IMR-90 (cell line): ENCODE data around the gene UBE3B. TPM values are rescaled to one million over a fixed set of nuclear protein-coding genes. Genes with fewer than 3 reads are reported as not detected.

ENCODE experiments used
- ATAC-seq: fragments of 200-7000 bp; cut with Tn5 transposase; 2 replicates; pipeline ENCODE4 v1.9.1; 2020; ENCODE audit warnings: low read depth, mild to moderate bottlenecking, moderate library complexity
- BruUV-seq: library from RNA; stranded (reverse); fragments of 400-500 nt; replicated peaks from 2 replicates; lab custom pipeline; 2021; lab: Mats Ljungman, UMichigan
- CTCF ChIA-PET: fragments of 300-600 bp; formaldehyde crosslinking; extraction: SDS; loops from one replicate; lab custom pipeline; 2021; ENCODE audit warnings: antibody characterized with exemption; lab: Yijun Ruan, JAX
- POLR2A ChIA-PET: fragments of 300-600 bp; sonication (Branson Sonifier 250); formaldehyde crosslinking; loops from one replicate; lab custom pipeline; 2022; ENCODE audit warnings: antibody characterized with exemption; ENCODE audit not compliant: unreplicated experiment; lab: Charles Lee
- DNase-seq: peaks from one replicate; pipeline ENCODE4 v3.0.0; 2013
- H2AFZ ChIP-seq: replicated peaks from 2 replicates; pipeline ENCODE3; 2013; ENCODE audit warnings: low read length, mild to moderate bottlenecking; ENCODE audit not compliant: poor library complexity
- H2AK5ac ChIP-seq: 2 replicates; pipeline ENCODE4 v1.6.1; 2013; ENCODE audit warnings: low read depth, low read length, inconsistent platforms
- H2AK9ac ChIP-seq: replicated peaks from 2 replicates; pipeline ENCODE3; 2013; ENCODE audit warnings: mild to moderate bottlenecking, low read depth, low read length, moderate library complexity; ENCODE audit not compliant: poor library complexity
- H2BK120ac ChIP-seq: 2 replicates; pipeline ENCODE4 v1.6.1; 2013; ENCODE audit warnings: low read depth, low read length, inconsistent platforms
- H2BK15ac ChIP-seq: 3 replicates; pipeline ENCODE4 v1.6.1; 2013; ENCODE audit warnings: low read depth, low read length, inconsistent platforms
- H2BK20ac ChIP-seq: 2 replicates; pipeline ENCODE4 v1.6.1; 2013; ENCODE audit warnings: low read depth, mild to moderate bottlenecking, inconsistent platforms, low read length, moderate library complexity
- H2BK5ac ChIP-seq: 2 replicates; pipeline ENCODE4 v1.6.1; 2013; ENCODE audit warnings: mild to moderate bottlenecking, low read depth, low read length, inconsistent platforms; ENCODE audit not compliant: poor library complexity, severe bottlenecking
- H3K14ac ChIP-seq: replicated peaks from 2 replicates; pipeline ENCODE4 v1.6.1; 2013; ENCODE audit warnings: low read depth, low read length, inconsistent platforms
- H3K18ac ChIP-seq: 2 replicates; pipeline ENCODE4 v1.6.1; 2013; ENCODE audit warnings: low read depth, low read length, control low read depth
- H3K23ac ChIP-seq: 2 replicates; pipeline ENCODE4 v1.6.1; 2013; ENCODE audit warnings: low read depth, low read length, inconsistent platforms
- H3K27ac ChIP-seq: 2 replicates; pipeline ENCODE4 v1.5.1; 2013; ENCODE audit warnings: mild to moderate bottlenecking, control low read depth, low read length; ENCODE audit not compliant: insufficient read depth
- H3K27me3 ChIP-seq: 2 replicates; pipeline ENCODE4 v1.6.1; 2013; ENCODE audit warnings: low read length; ENCODE audit not compliant: control insufficient read depth, insufficient read depth
- H3K36me3 ChIP-seq: 2 replicates; pipeline ENCODE4 v1.6.1; 2013; ENCODE audit warnings: low read length, mixed read lengths; ENCODE audit not compliant: control insufficient read depth, insufficient read depth
- H3K4ac ChIP-seq: 2 replicates; pipeline ENCODE4 v1.6.1; 2013; ENCODE audit warnings: low read depth, low read length, inconsistent platforms
- H3K4me1 ChIP-seq: 2 replicates; pipeline ENCODE4 v1.6.1; 2013; ENCODE audit warnings: low read length, mixed read lengths; ENCODE audit not compliant: control insufficient read depth, insufficient read depth
- H3K4me2 ChIP-seq: 2 replicates; pipeline ENCODE4 v1.6.1; 2013; ENCODE audit warnings: low read depth, mild to moderate bottlenecking, control low read depth, low read length, moderate library complexity
- H3K4me3 ChIP-seq: 2 replicates; pipeline ENCODE4 v1.5.1; 2013; ENCODE audit warnings: low read depth, mild to moderate bottlenecking, control low read depth, low read length, moderate library complexity; ENCODE audit not compliant: insufficient read depth
- H3K56ac ChIP-seq: 2 replicates; pipeline ENCODE4 v1.6.1; 2013; ENCODE audit warnings: low read length, inconsistent platforms; ENCODE audit not compliant: insufficient read depth; ENCODE audit errors: extremely low read depth
- H3K79me1 ChIP-seq, 2 experiments: 2 replicates each; pipeline ENCODE4 v1.6.1; 2013; ENCODE audit warnings: low read length in 2 of 2, inconsistent platforms in 1 of 2, low read depth in 1 of 2
- H3K9ac ChIP-seq: 2 replicates; pipeline ENCODE4 v1.6.1; 2013; ENCODE audit warnings: low read depth, low read length, control low read depth
- H3K9me1 ChIP-seq: 2 replicates; pipeline ENCODE4 v1.6.1; 2013; ENCODE audit warnings: low read length, inconsistent platforms; ENCODE audit not compliant: insufficient read depth
- H3K9me3 ChIP-seq: 2 replicates; pipeline ENCODE4 v1.6.1; 2013; ENCODE audit warnings: low read length; ENCODE audit not compliant: control insufficient read depth, insufficient read depth
- H4K20me1 ChIP-seq: 2 replicates; pipeline ENCODE4 v1.6.1; 2013; ENCODE audit warnings: low read length, inconsistent platforms; ENCODE audit not compliant: insufficient read depth
- H4K5ac ChIP-seq: 2 replicates; pipeline ENCODE4 v1.6.1; 2013; ENCODE audit warnings: mild to moderate bottlenecking, low read depth, low read length, control low read depth
- H4K8ac ChIP-seq, 2 experiments: 2 replicates each; pipeline ENCODE4 v1.6.1; 2013; ENCODE audit warnings: low read depth in 2 of 2, low read length in 2 of 2, control low read depth in 1 of 2, inconsistent platforms in 1 of 2
- H4K91ac ChIP-seq: 2 replicates; pipeline ENCODE4 v1.6.1; 2013; ENCODE audit warnings: low read depth, low read length, inconsistent platforms; ENCODE audit not compliant: insufficient read depth
- CEBPB ChIP-seq: IDR thresholded peaks from 2 replicates; pipeline ENCODE4 v1.6.1; 2012; ENCODE audit warnings: low read depth, low read length, improper control_type of control experiment
- CHD1 ChIP-seq: IDR thresholded peaks from 2 replicates; pipeline ENCODE4 v1.6.1; 2012; ENCODE audit warnings: low read depth, low read length, improper control_type of control experiment
- CTCF ChIP-seq: conservative IDR thresholded peaks from 2 replicates; pipeline ENCODE4 v1.5.1; 2012; ENCODE audit warnings: mild to moderate bottlenecking, low read depth, low read length, improper control_type of control experiment
- FOS ChIP-seq: fragments of 150-350 bp; IDR thresholded peaks from 2 replicates; pipeline ENCODE4 v1.6.1; 2016; ENCODE audit warnings: low read depth, low read length
- MAFK ChIP-seq: IDR thresholded peaks from 2 replicates; pipeline ENCODE4 v1.6.1; 2012; ENCODE audit warnings: low read depth, low read length, improper control_type of control experiment
- MXI1 ChIP-seq: IDR thresholded peaks from 2 replicates; pipeline ENCODE4 v1.6.1; 2012; ENCODE audit warnings: low read depth, mild to moderate bottlenecking, low read length, moderate library complexity, borderline replicate concordance
- RCOR1 ChIP-seq: IDR thresholded peaks from 2 replicates; pipeline ENCODE4 v1.6.1; 2012; ENCODE audit warnings: mild to moderate bottlenecking, low read length, improper control_type of control experiment; ENCODE audit not compliant: insufficient replicate concordance
- SMC3 ChIP-seq: fragments of 150-350 bp; IDR thresholded peaks from 2 replicates; pipeline ENCODE4 v1.6.1; 2016; ENCODE audit warnings: low read depth, mild to moderate bottlenecking, antibody characterized with exemption, low read length, moderate library complexity
- WGBS, 2 experiments: methylation state at CpG; one replicate each; pipeline versions ENCODE4 v1.1.5 to v1.1.7; 2013; ENCODE audit warnings: missing lambda C conversion rate in 2 of 2; ENCODE audit not compliant: insufficient read length in 1 of 2; ENCODE audit errors: extremely low coverage in 2 of 2; 5-methylcytosine and 5-hydroxymethylcytosine counted together
- dilution Hi-C: fragments of 300-500 bp; cut with HindIII; formaldehyde crosslinking; loops from one replicate; pipeline ENCODE4 v1.14.3; 2018; ENCODE audit warnings: low sequenced_read_pairs; ENCODE audit not compliant: unreplicated experiment
- in situ Hi-C: fragments of 300-500 bp; cut with MboI; formaldehyde crosslinking; loops from 3 replicates; pipeline ENCODE4 v1.14.3; 2019; ENCODE audit warnings: low sequenced_read_pairs, inconsistent platforms, mixed read lengths
- intact Hi-C: fragments of 100-400 bp; cut with micrococcal nuclease; formaldehyde crosslinking; loops from 2 replicates; pipeline ENCODE4 v1.10.0; 2022
- polyA plus RNA-seq, 3 experiments: library from polyadenylated mRNA; depleted of rRNA; stranded (reverse); fragments of >200 nt; gene quantifications; 2 replicates each; pipeline ENCODE4 v1.2.3, GENCODE V29; 2012; ENCODE audit warnings: low replicate concordance in 1 of 3
- total RNA-seq: library from RNA; depleted of rRNA; stranded (reverse); fragments of >200 nt; gene quantifications from 2 replicates; pipeline ENCODE4 v1.2.3, GENCODE V29; 2012
- TF ChIP-seq, protein P1 (sequence below): fragments of 150-350 bp; IDR thresholded peaks from 2 replicates; pipeline ENCODE4 v1.6.1; 2016; ENCODE audit warnings: low read depth, mild to moderate bottlenecking, low read length, moderate library complexity, borderline replicate concordance
- TF ChIP-seq, protein P2 (sequence below): fragments of 150-350 bp; IDR thresholded peaks from 2 replicates; pipeline ENCODE4 v1.6.1; 2017; ENCODE audit warnings: mild to moderate bottlenecking, antibody characterized with exemption, low read length, low read depth

UBE3B gene
- total and polyA plus RNA-seq, 2 of the 4 experiments (the other 2 are of a cell fraction) = 18.8 to 24.9 TPM

DNA sequence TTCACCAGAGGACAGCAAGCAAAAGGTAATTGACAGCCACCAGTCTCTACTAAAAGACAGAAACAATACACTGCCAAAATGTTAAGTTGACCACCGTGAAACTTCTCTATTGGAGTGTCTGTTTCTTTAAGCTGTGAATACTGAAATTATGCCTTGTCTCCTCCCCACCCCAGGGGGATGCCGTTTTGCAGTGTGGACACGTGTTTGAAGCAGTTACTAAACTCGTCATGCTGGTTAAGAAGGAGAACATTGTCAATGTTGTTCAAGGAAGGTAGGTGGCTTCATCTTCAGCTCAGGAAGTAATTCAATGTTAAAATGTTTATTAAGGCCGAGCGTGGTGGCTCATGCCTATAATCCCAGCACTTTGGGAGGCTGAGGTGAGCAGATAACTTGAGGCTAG, 33.2 kb upstream of the UBE3B start:
- DNase-seq = no peak
- Histone ChIP-seq H3K18ac (no peak overlapping the region), H3K4me2 (no peak overlapping the region), H3K4me1 (peaks cover 10% of the 10 kb centered on the region), H4K8ac (no peak overlapping the region), H2BK15ac (no peak overlapping the region), H2BK120ac (no peak overlapping the region), H3K14ac (no peak overlapping the region), H3K4me3 (no peak overlapping the region), H3K23ac (no peak overlapping the region), H2AK5ac (no peak overlapping the region), H2BK20ac (no peak overlapping the region), H3K56ac (no peak overlapping the region; the same call in 1 of the 2 replicates), H3K4ac (no peak overlapping the region), H3K9me3 (no peaks in the 10 kb centered on the region), H4K5ac (no peak overlapping the region), H4K20me1 (peaks cover 22% of the 10 kb centered on the region), H3K36me3 (peaks cover 30% of the 10 kb centered on the region), H2BK5ac (no peak overlapping the region), H2AK9ac (no peak overlapping the region), H4K91ac (no peak overlapping the region), H3K27me3 (no peaks in the 10 kb centered on the region), H3K9ac (no peak overlapping the region), H2AFZ (no peak overlapping the region), H3K9me1 (peaks cover 19% of the 10 kb centered on the region), H3K27ac (no peak overlapping the region), H3K79me1 (peaks cover 25 to 49% of the 10 kb centered on the region in 2 experiments)
- TF ChIP-seq RCOR1 (no peak), CEBPB (no peak), FOS (no peak), MAFK (no peak), CHD1 (no peak), SMC3 (no peak), MXI1 (no peak), CTCF (no peak)
- TF ChIP-seq, protein P1, sequence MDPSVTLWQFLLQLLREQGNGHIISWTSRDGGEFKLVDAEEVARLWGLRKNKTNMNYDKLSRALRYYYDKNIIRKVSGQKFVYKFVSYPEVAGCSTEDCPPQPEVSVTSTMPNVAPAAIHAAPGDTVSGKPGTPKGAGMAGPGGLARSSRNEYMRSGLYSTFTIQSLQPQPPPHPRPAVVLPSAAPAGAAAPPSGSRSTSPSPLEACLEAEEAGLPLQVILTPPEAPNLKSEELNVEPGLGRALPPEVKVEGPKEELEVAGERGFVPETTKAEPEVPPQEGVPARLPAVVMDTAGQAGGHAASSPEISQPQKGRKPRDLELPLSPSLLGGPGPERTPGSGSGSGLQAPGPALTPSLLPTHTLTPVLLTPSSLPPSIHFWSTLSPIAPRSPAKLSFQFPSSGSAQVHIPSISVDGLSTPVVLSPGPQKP = no peak
- TF ChIP-seq, protein P2, sequence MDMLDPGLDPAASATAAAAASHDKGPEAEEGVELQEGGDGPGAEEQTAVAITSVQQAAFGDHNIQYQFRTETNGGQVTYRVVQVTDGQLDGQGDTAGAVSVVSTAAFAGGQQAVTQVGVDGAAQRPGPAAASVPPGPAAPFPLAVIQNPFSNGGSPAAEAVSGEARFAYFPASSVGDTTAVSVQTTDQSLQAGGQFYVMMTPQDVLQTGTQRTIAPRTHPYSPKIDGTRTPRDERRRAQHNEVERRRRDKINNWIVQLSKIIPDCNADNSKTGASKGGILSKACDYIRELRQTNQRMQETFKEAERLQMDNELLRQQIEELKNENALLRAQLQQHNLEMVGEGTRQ = no peak
- no TSS peak for BruUV-seq
- in situ Hi-C loops = no loop called here
- dilution Hi-C loops = no loop called here
- ChIA-PET POLR2A (no interaction called here), CTCF (interaction anchor here (1.4 kb wide), 1 partner anchor 11 kb away, joined by 6 read pairs; no protein-coding TSS in a partner anchor)
- intact Hi-C loops = no loop called here
- WGBS, 2 experiments = 100% methylated on average over 2 of the region's 6 CpGs; no CpG with 5 or more reads in 1 of the 2 experiments
- ATAC-seq = no peak
